ENCODE data around the gene GPR62. TPM values are rescaled to one million over a fixed set of nuclear protein-coding genes. Genes with fewer than 3 reads are reported as not detected.

The GPR62 gene
- total and polyA plus RNA-seq, 4 experiments from 2014 or later = not detected

DNA sequence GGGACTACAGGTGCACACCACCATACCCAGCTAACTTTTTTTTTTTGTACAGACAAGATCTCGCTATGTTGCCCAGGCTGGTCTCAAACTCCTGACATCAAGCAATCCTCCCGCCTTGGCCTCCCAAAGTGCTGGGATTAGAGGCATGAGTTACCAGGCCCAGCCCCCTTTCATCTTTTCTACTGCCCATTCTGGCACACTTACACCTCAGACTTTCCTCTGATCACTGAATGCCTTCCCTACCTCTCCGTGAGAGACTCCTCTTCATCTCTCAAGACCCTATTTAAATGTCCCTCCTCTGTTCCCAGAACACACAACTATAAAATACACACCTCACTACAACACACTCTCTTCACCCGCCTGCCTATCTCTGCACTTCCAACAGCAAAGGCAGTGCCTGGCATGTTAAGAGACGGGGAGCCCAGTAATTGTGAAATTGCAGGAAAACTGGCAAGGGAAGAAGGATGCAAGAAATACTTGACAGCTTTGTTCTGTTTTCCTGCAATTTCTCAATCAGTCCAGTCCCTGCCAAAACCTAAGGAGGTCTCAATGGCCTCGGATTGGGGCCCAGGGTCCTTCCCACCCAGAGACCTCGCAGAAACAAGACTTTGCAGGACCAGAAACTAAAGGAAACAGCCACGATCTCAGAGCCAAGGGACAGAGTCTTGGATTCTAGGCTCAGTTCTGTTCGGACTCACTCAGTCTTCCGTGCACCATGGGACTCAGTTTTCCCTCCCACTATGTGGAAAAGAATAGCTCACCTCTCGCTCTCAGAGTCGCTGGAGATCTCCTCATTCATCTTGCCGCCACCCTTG is 14.3 kb upstream of the GPR62 start:
- Histone ChIP-seq H3K27me3 (ENCODE audit: insufficient read depth, low read length) (no peaks in the 10 kb centered on the region), H3K4me1 (ENCODE audit: insufficient read depth, low read length) (peaks cover 37% of the 10 kb centered on the region), H3K27ac (ENCODE audit: low read depth, low read length) (peak overlapping the region; percentile 62), H3K36me3 (ENCODE audit: insufficient read depth, low read length) (peaks cover 28% of the 10 kb centered on the region), H3K9me3 (ENCODE audit: control insufficient read depth in 1 of 2, low read length in 2 of 2) (no peaks in the 10 kb centered on the region), H3K4me3 (ENCODE audit: low read length in 2 of 2) (peak overlapping the region; percentile 42 to 72)
- no peak for DNase-seq
- Mint-ChIP-seq H3K36me3 (peaks cover 14 to 34% of the 10 kb centered on the region in 2 donors), H3K27me3 (no peaks in the 10 kb centered on the region), H3K27ac (peak overlapping the region in 6 of 7 donors; percentile 60 to 92 (median 82)), H3K4me3 (peak overlapping the region; percentile 85 to 96 (median 91)), H3K9me3 (no peaks in the 10 kb centered on the region), H3K4me1 (peaks cover 18 to 48% (median 28%) of the 10 kb centered on the region in 4 donors)
- CTCF ChIA-PET (ENCODE audit: partially characterized antibody) = interaction anchor here (0.9 to 3.7 kb wide), 14 partner anchors 10 to 440 kb away, joined by 3 to 49 read pairs (median 9); partner anchors contain the start of genes ABHD14A, ABHD14B, ACY1 and DCAF1
- intact Hi-C loops (cut with micrococcal nuclease) = no loop called here
- POLR2A ChIA-PET (ENCODE audit: partially characterized antibody) = interaction anchor here (0.6 to 2.9 kb wide), 11 partner anchors 8 to 441 kb away, joined by 3 to 72 read pairs (median 5); partner anchors contain the start of genes ABHD14A, ABHD14B, ACY1 and DCAF1

DNA sequence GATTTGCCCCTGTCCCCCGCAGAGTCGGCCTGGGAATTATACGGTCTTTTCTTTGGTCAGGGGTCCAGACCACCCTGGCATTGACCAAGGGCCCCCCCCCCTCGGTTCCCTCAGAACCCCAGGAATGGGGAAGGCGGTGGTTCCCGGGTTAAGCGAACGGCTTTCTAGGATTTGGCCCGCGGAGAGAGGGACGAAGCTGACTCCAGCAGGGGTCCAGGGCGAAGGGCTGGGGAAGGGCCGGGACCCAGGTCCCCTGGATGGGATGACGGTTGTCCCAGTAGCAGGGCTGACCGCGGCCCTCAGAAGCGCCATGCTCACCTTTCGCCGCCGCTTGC is 13.8 kb upstream of the GPR62 start:
- CTCF ChIA-PET (ENCODE audit: partially characterized antibody) = interaction anchor here (0.9 to 3.7 kb wide), 14 partner anchors 9 to 440 kb away, joined by 3 to 49 read pairs (median 9); partner anchors contain the start of genes ABHD14A, ABHD14B, ACY1 and DCAF1
- Mint-ChIP-seq H3K4me3 (peak overlapping the region; percentile 85 to 96 (median 91)), H3K36me3 (peaks cover 13 to 29% of the 10 kb centered on the region in 2 donors), H3K27ac (peak overlapping the region; percentile 36 to 92 (median 86)), H3K9me3 (no peaks in the 10 kb centered on the region), H3K27me3 (no peaks in the 10 kb centered on the region), H3K4me1 (peaks cover 18 to 48% (median 28%) of the 10 kb centered on the region in 4 donors)
- H3K27ac ChIP-seq (ENCODE audit: low read depth, low read length) = peak overlapping the region; percentile 62
- H3K27me3 ChIP-seq (ENCODE audit: insufficient read depth, low read length) = no peaks in the 10 kb centered on the region
- intact Hi-C loops (cut with micrococcal nuclease) = no loop called here
- H3K9me3 ChIP-seq (ENCODE audit: control insufficient read depth in 1 of 2, low read length in 2 of 2) = no peaks in the 10 kb centered on the region
- peaks cover 23% of the 10 kb centered on the region for H3K36me3 ChIP-seq (ENCODE audit: insufficient read depth, low read length)
- peaks cover 37% of the 10 kb centered on the region for H3K4me1 ChIP-seq (ENCODE audit: insufficient read depth, low read length)
- POLR2A ChIA-PET (ENCODE audit: partially characterized antibody) = interaction anchor here (0.6 to 2.9 kb wide), 11 partner anchors 8 to 441 kb away, joined by 3 to 72 read pairs (median 5); partner anchors contain the start of genes ABHD14A, ABHD14B, ACY1 and DCAF1
- H3K4me3 ChIP-seq (ENCODE audit: low read length in 2 of 2) = peak overlapping the region; percentile 42 to 72
- DNase-seq = no peak

DNA sequence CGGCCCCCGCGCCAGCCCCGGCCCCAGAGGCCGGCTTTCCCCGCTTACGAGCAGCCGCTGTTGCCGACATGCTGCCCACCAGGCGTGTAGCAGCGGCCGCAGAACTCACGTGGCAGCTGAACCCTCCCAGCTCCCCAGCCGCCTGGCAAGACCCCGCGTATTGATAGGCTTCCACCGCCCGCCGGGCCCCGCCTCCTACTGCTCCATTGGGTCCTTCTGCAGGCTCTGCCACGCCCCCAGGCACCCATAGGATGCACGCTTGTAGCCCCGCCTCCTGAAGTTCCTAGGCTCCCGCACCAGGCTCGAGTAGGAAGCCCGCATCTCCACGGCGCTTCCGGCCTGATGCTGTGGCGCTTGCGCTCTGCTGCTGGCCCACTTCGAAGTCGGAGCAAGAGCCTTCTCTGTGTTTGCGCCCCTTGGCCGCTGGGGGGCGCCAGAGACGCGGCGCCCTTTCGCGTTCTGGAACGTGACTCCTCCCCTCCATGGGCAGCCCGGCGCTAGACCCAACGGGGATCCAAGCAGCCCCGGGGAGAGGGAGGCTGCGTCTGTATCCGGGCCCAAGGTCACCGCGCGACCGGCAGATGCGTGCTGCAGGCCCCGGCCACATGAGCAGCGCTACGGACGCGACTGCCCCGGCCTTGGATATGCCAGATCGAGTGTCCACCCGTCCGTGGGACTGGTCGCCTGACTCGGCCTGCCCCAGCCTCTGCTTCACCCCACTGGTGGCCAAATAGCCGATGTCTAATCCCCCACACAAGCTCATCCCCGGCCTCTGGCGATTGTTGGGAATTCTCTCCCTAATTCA is 13.2 kb upstream of the GPR62 start, which contains the start of the genes PARP3 and RRP9:
Gene PARP3 (plus strand): TSS at position 566 of the 805 bp plus-strand sequence. CDS start 993 bp downstream, outside the sequence.
Gene RRP9 (minus strand): TSS at position 107 of the 805 bp plus-strand sequence. CDS start 37 bp downstream, at position 70.
- no peaks in the 10 kb centered on the region for H3K9me3 Mint-ChIP-seq
- H3K4me1 Mint-ChIP-seq = peaks cover 18 to 48% (median 28%) of the 10 kb centered on the region in 4 donors
- no peaks in the 10 kb centered on the region for H3K9me3 ChIP-seq (ENCODE audit: control insufficient read depth in 1 of 2, low read length in 2 of 2)
- CTCF ChIA-PET (ENCODE audit: partially characterized antibody) = interaction anchor here (0.9 to 3.7 kb wide), 20 partner anchors 9 to 441 kb away, joined by 3 to 49 read pairs (median 4); partner anchors contain the start of genes ABHD14A, ABHD14B, ACY1 and DCAF1
- H3K4me3 ChIP-seq (ENCODE audit: low read length in 2 of 2) = peak within 1 kb of the TSS; percentile 72 to 73
- H3K27ac ChIP-seq (ENCODE audit: low read depth, low read length) = peak within 1 kb of the TSS; percentile 66
- H3K4me1 ChIP-seq (ENCODE audit: insufficient read depth, low read length) = peaks cover 37% of the 10 kb centered on the region
- H3K27ac Mint-ChIP-seq = peak within 1 kb of the TSS; percentile 73 to 94 (median 91)
- no peaks in the 10 kb centered on the region for H3K27me3 ChIP-seq (ENCODE audit: insufficient read depth, low read length)
- DNase-seq = peak; percentile 98 to 100 (median 100)
- POLR2A ChIA-PET (ENCODE audit: partially characterized antibody) = interaction anchor here (0.6 to 2.9 kb wide), 23 partner anchors 9 to 1374 kb away, joined by 3 to 72 read pairs (median 4); partner anchors contain the start of genes ABHD14A, ABHD14B, ACY1 and C3orf18
- H3K36me3 Mint-ChIP-seq = peaks cover 11 to 24% of the 10 kb centered on the region in 2 donors
- intact Hi-C loops (cut with micrococcal nuclease) = loop anchor here (1.0 to 2.0 kb wide), 10 partner anchors 15 to 212 kb away; partner anchors contain the start of genes ABHD14B, PCBP4, POC1A and RPL29
- no peaks in the 10 kb centered on the region for H3K27me3 Mint-ChIP-seq
- peaks cover 17% of the 10 kb centered on the region for H3K36me3 ChIP-seq (ENCODE audit: insufficient read depth, low read length)
- H3K4me3 Mint-ChIP-seq = peak within 1 kb of the TSS; percentile 88 to 96 (median 92)

DNA sequence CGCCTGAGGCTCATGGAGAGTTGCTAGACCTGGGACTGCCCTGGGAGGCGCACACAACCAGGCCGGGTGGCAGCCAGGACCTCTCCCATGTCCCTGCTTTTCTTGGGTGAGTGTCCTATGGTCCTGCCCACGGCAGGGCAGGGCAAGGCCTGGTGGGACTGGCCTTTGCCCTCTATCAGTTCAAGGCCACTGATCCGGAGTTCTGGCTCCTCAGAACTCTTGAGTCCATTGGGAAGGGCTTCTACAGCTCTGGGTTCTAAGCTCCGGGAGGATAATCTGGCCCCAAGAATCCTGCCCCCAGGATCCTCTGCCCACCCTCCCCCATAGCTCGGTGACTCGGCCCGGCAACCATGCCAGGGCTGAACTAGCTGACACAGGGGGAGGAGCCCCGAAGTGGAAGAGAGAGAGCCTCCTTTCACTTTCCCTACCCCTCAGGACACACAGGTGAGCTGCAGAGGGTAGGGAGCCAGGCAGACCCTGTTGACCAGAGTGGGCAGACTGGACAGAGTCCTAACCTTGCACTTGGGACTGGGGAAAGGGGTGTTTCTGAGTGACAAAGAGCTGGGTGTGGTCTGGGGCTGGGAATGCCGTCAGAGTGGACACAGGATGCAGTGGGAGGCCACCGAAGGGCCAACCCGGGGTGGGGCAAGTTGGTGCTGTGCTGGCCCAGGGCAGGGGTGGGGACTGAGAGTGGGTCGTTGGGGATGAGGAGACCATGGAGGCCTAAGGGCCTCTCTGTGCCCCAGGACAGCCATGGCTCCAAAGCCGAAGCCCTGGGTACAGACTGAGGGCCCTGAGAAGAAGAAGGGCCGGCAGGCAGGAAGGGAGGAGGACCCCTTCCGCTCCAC is 12.4 kb upstream of the GPR62 start:
- H3K27me3 Mint-ChIP-seq = no peaks in the 10 kb centered on the region
- POLR2A ChIA-PET (ENCODE audit: partially characterized antibody) = interaction anchor here (0.6 to 2.9 kb wide), 19 partner anchors 8 to 1375 kb away, joined by 3 to 72 read pairs (median 4); partner anchors contain the start of genes ABHD14A, ABHD14B, ACY1 and C3orf18

DNA sequence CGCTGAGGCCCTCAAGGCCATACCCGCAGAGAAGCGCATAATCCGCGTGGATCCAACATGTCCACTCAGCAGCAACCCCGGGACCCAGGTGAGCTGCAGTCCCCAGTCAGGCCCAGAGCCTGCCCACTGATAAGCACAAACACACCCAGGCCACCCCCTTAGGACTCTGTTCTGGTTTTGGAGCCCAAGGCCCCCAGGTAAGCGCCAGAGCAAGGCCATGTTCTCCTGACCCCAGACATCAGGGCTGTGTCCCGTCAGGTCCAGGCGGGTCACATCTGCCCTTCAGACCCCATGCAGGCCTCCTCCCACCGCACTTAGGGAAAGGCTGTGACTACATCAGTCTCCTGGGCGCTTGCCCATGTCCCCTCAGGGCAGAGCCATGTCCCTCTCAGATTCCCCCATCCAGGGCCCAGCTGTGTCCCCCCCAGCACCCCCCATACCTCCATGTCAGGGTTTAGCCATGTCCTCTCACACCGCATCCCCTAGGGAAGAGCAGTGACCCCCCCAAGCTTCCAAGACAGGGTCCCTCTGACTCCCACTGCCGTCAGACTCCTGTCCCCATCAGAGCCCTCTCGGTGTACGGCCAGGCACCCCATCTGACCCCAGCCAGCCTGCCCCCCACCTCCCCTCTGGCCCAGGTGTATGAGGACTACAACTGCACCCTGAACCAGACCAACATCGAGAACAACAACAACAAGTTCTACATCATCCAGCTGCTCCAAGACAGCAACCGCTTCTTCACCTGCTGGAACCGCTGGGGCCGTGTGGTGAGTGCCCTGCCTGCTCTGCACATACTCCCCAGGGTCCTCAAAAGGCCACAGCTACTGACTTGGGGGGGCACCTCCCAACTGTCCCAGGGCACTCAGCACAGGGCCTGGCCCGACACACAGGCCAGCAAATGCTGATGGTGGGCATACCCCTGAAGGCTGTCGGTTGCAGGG is 11.5 kb upstream of the GPR62 start:
- Mint-ChIP-seq H3K36me3 (peaks cover 8 to 9% of the 10 kb centered on the region in 2 donors), H3K4me3 (peak overlapping the region in 5 of 8 donors; percentile 8 to 92 (median 17)), H3K9me3 (no peaks in the 10 kb centered on the region), H3K27me3 (no peaks in the 10 kb centered on the region), H3K4me1 (peaks cover 16 to 48% (median 25%) of the 10 kb centered on the region in 4 donors), H3K27ac (peak overlapping the region in 4 of 7 donors; percentile 17 to 90 (median 72))
- ChIA-PET CTCF (ENCODE audit: partially characterized antibody) (interaction anchor here (0.7 to 3.7 kb wide), 13 partner anchors 26 to 443 kb away, joined by 3 to 49 read pairs (median 6); partner anchors contain the start of genes ABHD14A, ABHD14B, ACY1 and DCAF1), POLR2A (ENCODE audit: partially characterized antibody) (interaction anchor here (1.1 to 2.9 kb wide), 10 partner anchors 24 to 211 kb away, joined by 3 to 72 read pairs (median 6); partner anchors contain the start of genes ABHD14A, ABHD14B, ACY1 and PCBP4)
- H3K36me3 ChIP-seq (ENCODE audit: insufficient read depth, low read length) = peaks cover 2% of the 10 kb centered on the region
- DNase-seq = no peak
- no peaks in the 10 kb centered on the region for H3K9me3 ChIP-seq (ENCODE audit: control insufficient read depth in 1 of 2, low read length in 2 of 2)
- intact Hi-C loops (cut with micrococcal nuclease) = loop anchor here (2.0 kb wide), 1 partner anchor 13 kb away; no protein-coding TSS in a partner anchor
- H3K4me3 ChIP-seq (ENCODE audit: low read length in 2 of 2) = peak overlapping the region in 1 of 2 donors; percentile 63
- peaks cover 37% of the 10 kb centered on the region for H3K4me1 ChIP-seq (ENCODE audit: insufficient read depth, low read length)
- no peaks in the 10 kb centered on the region for H3K27me3 ChIP-seq (ENCODE audit: insufficient read depth, low read length)
- H3K27ac ChIP-seq (ENCODE audit: low read depth, low read length) = no peak overlapping the region

More for the DNA sequence above, 12.4 kb upstream of the GPR62 start:
- Mint-ChIP-seq H3K27ac (peak overlapping the region; percentile 73 to 94 (median 91)), H3K36me3 (peaks cover 9 to 15% of the 10 kb centered on the region in 2 donors), H3K4me3 (peak overlapping the region; percentile 88 to 96 (median 92)), H3K9me3 (no peaks in the 10 kb centered on the region), H3K4me1 (peaks cover 18 to 48% (median 28%) of the 10 kb centered on the region in 4 donors)
- Histone ChIP-seq H3K9me3 (ENCODE audit: control insufficient read depth in 1 of 2, low read length in 2 of 2) (no peaks in the 10 kb centered on the region), H3K36me3 (ENCODE audit: insufficient read depth, low read length) (peaks cover 11% of the 10 kb centered on the region), H3K27ac (ENCODE audit: low read depth, low read length) (peak overlapping the region; percentile 66), H3K27me3 (ENCODE audit: insufficient read depth, low read length) (no peaks in the 10 kb centered on the region), H3K4me3 (ENCODE audit: low read length in 2 of 2) (peak overlapping the region; percentile 63 to 73), H3K4me1 (ENCODE audit: insufficient read depth, low read length) (peaks cover 37% of the 10 kb centered on the region)
- intact Hi-C loops (cut with micrococcal nuclease) = loop anchor here (1.0 to 2.0 kb wide), 10 partner anchors 14 to 211 kb away; partner anchors contain the start of genes ABHD14B, PCBP4, POC1A and RPL29
- CTCF ChIA-PET (ENCODE audit: partially characterized antibody) = interaction anchor here (0.7 to 3.7 kb wide), 17 partner anchors 8 to 442 kb away, joined by 3 to 49 read pairs (median 6); partner anchors contain the start of genes ABHD14A, ABHD14B, ACY1 and DCAF1
- DNase-seq = peak; percentile 37 to 66 (median 48)

Measured in CD4-positive, alpha-beta memory T cell (primary cell).